Kidney (tissue), 14 donors: ENCODE measurements around the gene PDGFC. TPM values are rescaled to one million over a fixed set of nuclear protein-coding genes. Genes with fewer than 3 reads are reported as not detected.
A peak's percentile ranks its signal among the peaks of the same experiment; 100 is the strongest.

Source experiments
- DNase-seq, 5 donors: peaks; one replicate each; pipeline ENCODE4 v3.0.0-alpha.2; 2013 to 2020
- FAIRE-seq: peaks from 2 replicates; lab custom pipeline; 2012; peaks lifted over from hg19 to GRCh38; lab: Jason Lieb, UNC
- H3K27ac ChIP-seq, 2 donors: one replicate each; pipeline ENCODE4 v1.7.0; 2013; ENCODE audit warnings: low read depth in 2 of 2, low read length in 2 of 2, inconsistent platforms in 1 of 2
- H3K27me3 ChIP-seq: one replicate; pipeline ENCODE4 v1.7.1; 2013; ENCODE audit warnings: low read length, inconsistent platforms; ENCODE audit not compliant: control insufficient read depth, insufficient read depth
- H3K36me3 ChIP-seq, 3 donors: one replicate each; pipeline versions ENCODE4 v1.7.0 to v1.7.1; 2013; ENCODE audit warnings: low read length in 3 of 3, control low read depth in 1 of 3, inconsistent platforms in 1 of 3; ENCODE audit not compliant: insufficient read depth in 3 of 3, control insufficient read depth in 2 of 3
- H3K4me1 ChIP-seq, 3 donors: one replicate each; pipeline versions ENCODE4 v1.7.0 to v1.7.1; 2013; ENCODE audit warnings: low read length in 3 of 3, inconsistent platforms in 1 of 3, low read depth in 1 of 3; ENCODE audit not compliant: control insufficient read depth in 2 of 3, insufficient read depth in 2 of 3
- H3K4me3 ChIP-seq, 3 donors: one replicate each; pipeline versions ENCODE4 v1.7.0 to v1.8.1; 2013; ENCODE audit warnings: low read length in 3 of 3, control low read depth in 1 of 3, inconsistent platforms in 1 of 3
- H3K9ac ChIP-seq, 3 donors: one replicate each; pipeline versions ENCODE4 v1.7.0 to v1.7.1; 2013; ENCODE audit warnings: low read length in 3 of 3, control low read depth in 1 of 3, inconsistent platforms in 1 of 3
- H3K9me3 ChIP-seq, 3 donors: one replicate each; pipeline versions ENCODE4 v1.7.0 to v1.7.1; 2013; ENCODE audit warnings: low read length in 3 of 3, control low read depth in 1 of 3, inconsistent platforms in 1 of 3; ENCODE audit not compliant: control insufficient read depth in 2 of 3, insufficient read depth in 1 of 3
- intact Hi-C: fragments of 100-400 bp; cut with DNase I; formaldehyde crosslinking; loops from one replicate; pipeline ENCODE4 v1.11.1; 2022
- polyA plus RNA-seq: library from polyadenylated mRNA; stranded (reverse); fragments of 350-450 nt; fragmentation: Illumina TruSeq; extraction: RNeasy Lipid Tissue Mini Kit (QIAGEN cat#74804); gene quantifications from one replicate; pipeline ENCODE4 v1.2.3, GENCODE V29; 2014; ENCODE audit warnings: low read depth, low replicate concordance; ENCODE audit not compliant: insufficient read depth
- total RNA-seq: library from RNA; stranded (reverse); fragmentation: NEBNext Ultra II Directional; extraction: Animal tissue kit (Norgen Biotek cat#: 25700); gene quantifications from one replicate; pipeline ENCODE4 v1.2.1, GENCODE V29; 2021
- TF ChIP-seq, protein P1 (sequence below): IDR thresholded peaks from 3 replicates; pipeline ENCODE4 v1.5.1; 2012; ENCODE audit warnings: mild to moderate bottlenecking, moderate library complexity, borderline replicate concordance; ENCODE audit not compliant: insufficient read depth; ENCODE audit errors: extremely low read depth
- donor health status: control.
- donor health status: control.
- donor health status: control.
- donor health status: control.
- donor health status: control.
- donor health status: DM: yes; HTN: yes; CAD: no.
- donor health status: Normal renal cell carcinoma (clear cell type).

Gene PDGFC
- total and polyA plus RNA-seq, 2 donors from 2014 or later: 12.3 to 37.6 TPM

DNA sequence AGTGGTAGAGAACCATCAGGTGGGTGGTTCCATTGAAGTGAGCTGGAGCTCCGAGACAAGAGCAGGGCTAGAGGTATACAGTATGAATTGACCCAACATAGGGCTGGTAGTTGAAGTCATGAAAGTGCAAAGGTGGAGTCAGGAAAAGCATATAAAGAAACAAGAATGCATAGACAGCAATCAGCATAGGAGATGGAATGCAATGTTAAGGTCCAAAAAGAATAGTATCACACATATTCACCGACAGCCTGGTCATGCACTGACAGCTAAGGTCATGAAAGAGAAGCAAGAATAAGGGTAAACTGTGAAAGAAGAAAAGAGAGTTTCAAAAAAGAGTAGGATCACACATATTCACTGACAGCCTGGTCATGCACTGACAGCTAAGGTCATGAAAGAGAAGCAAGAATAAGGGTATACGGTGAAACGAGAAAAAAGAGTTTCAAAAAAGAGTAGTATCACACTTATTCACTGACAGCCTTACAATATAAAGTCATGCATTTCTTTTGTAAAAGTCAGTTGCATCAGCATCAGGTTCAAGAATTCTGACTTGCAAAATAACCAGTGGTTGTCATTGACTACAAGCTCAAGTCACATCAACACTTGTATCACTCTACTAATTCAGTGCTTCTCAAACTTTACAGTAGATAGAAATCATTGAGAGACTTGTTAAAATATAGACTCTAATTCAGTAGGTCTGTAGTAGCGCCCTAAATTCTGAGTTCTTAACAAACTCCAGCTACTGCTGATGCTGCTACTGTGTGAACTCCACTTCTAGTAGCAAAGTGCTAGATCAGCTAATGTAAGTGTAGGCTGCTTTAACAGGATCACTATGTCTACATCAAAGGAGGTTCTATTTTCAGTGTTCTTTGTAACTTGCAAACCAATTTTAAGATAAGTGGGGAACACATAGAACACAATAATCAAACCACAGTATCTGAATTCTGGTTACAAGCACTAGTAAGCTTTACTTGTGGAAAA lies 221.9 kb downstream of the PDGFC start:
- Histone ChIP-seq H3K4me3 (no peak overlapping the region), H3K27ac (no peak overlapping the region), H3K36me3 (no peaks in the 10 kb centered on the region), H3K9ac (no peak overlapping the region), H3K4me1 (no peaks in the 10 kb centered on the region), H3K27me3 (no peaks in the 10 kb centered on the region), H3K9me3 (no peaks in the 10 kb centered on the region)
- intact Hi-C loops: no loop called here
- FAIRE-seq (no peak), DNase-seq (no peak)
- TF ChIP-seq, protein P1, sequence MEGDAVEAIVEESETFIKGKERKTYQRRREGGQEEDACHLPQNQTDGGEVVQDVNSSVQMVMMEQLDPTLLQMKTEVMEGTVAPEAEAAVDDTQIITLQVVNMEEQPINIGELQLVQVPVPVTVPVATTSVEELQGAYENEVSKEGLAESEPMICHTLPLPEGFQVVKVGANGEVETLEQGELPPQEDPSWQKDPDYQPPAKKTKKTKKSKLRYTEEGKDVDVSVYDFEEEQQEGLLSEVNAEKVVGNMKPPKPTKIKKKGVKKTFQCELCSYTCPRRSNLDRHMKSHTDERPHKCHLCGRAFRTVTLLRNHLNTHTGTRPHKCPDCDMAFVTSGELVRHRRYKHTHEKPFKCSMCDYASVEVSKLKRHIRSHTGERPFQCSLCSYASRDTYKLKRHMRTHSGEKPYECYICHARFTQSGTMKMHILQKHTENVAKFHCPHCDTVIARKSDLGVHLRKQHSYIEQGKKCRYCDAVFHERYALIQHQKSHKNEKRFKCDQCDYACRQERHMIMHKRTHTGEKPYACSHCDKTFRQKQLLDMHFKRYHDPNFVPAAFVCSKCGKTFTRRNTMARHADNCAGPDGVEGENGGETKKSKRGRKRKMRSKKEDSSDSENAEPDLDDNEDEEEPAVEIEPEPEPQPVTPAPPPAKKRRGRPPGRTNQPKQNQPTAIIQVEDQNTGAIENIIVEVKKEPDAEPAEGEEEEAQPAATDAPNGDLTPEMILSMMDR: no peak

GRCh38 chr4:156746111-156746510 lies 225.5 kb downstream of the PDGFC start:
- Histone ChIP-seq H3K27me3 (no peaks in the 10 kb centered on the region), H3K36me3 (no peaks in the 10 kb centered on the region), H3K4me1 (no peaks in the 10 kb centered on the region), H3K9ac (no peak overlapping the region), H3K9me3 (peaks cover 0 to 4% (median 0%) of the 10 kb centered on the region in 3 donors), H3K4me3 (no peak overlapping the region), H3K27ac (no peak overlapping the region)
- DNase-seq (no peak), FAIRE-seq (no peak)
- TF ChIP-seq, protein P1: no peak
- intact Hi-C loops: no loop called here

GRCh38 chr4:156738766-156739165 lies 232.8 kb downstream of the PDGFC start:
- Histone ChIP-seq H3K4me3 (no peak overlapping the region), H3K4me1 (no peaks in the 10 kb centered on the region), H3K9me3 (peaks cover 0 to 4% (median 0%) of the 10 kb centered on the region in 3 donors), H3K9ac (no peak overlapping the region), H3K27ac (no peak overlapping the region), H3K36me3 (no peaks in the 10 kb centered on the region), H3K27me3 (no peaks in the 10 kb centered on the region)
- no peak for FAIRE-seq
- intact Hi-C loops: no loop called here
- TF ChIP-seq, protein P1: no peak
- peak in 1 of 5 donors; percentile 34 for DNase-seq
